ENCODE measurements around the gene FRY.

The FRY gene

GRCh38 chr13:32174366-32174765 lies 142.8 kb downstream of the FRY start:
- no peak for DNase-seq (ENCODE audit: low read depth)

GRCh38 chr13:32175307-32175706 lies 143.7 kb downstream of the FRY start:
- no peak for DNase-seq (ENCODE audit: low read depth)

DNA sequence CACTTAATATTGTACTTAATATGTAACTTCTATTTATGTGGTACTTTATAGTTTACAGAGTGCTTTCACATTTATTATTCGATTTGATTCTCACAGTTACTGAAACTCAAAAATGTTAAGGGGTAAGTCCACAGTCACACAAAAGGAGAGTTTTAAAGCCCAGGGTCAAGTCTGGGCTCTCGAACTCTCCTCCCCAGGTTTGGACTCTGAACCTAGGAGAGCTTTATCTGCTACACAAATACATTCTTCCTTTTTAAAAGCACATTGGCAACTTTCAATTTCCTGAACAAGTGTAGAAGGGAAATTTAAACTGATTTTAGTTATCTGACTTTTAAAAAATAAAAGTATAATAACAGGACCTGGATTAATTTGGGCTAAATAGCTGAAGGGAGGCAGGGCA lies 144.4 kb downstream of the FRY start:
- DNase-seq (ENCODE audit: low read depth) = no peak

GRCh38 chr13:32176696-32177095 lies 145.1 kb downstream of the FRY start:
- DNase-seq (ENCODE audit: low read depth) = no peak

GRCh38 chr13:32178763-32179162 lies 147.2 kb downstream of the FRY start:
- no peak for DNase-seq (ENCODE audit: low read depth)

- DNase-seq (ENCODE audit: low read depth) = no peak
Measured at GRCh38 chr13:32179708-32180107, 148.1 kb downstream of the FRY start.

DNA sequence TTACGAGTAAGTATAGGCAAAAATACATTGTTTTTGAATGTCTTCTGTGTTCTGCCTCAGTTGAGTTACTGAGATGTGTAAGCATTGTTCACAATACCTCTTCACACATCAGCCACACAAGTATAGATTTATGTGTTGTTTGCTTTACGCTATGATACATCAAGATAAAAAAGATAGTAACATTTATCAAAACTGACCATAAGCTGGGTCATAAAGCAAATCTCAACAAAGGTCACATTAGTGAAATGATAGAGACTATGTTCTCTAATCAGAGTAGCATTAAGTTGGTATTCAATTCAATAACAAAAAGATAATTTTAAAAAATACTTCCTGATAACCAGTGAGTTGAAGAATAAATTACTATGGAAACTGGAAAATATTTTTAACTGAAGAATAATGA lies 156.1 kb downstream of the FRY start:
- DNase-seq (ENCODE audit: low read depth) = no peak

- no peak for DNase-seq (ENCODE audit: low read depth)
Measured at GRCh38 chr13:32191452-32191998, 160.0 kb downstream of the FRY start.

DNA sequence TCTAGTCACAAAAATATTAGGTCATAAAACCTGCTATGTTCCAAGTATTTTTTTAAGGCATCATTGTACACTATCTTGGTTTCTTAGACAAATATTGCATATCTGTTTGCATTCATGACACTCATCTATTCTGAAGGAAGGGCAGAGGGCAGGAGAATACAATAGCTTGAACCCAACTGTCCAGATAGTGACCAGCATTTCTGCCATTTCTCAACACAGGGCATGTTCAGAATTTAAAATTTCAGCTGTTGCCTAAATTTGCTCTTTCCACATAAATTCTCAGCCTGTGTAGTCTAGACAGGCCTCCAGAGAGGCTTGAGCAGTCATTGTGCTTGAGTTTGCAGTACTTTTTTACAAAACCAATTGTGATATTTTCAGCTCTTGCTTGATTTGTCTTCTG lies 164.1 kb downstream of the FRY start:
- no peak for DNase-seq (ENCODE audit: low read depth)

DNA sequence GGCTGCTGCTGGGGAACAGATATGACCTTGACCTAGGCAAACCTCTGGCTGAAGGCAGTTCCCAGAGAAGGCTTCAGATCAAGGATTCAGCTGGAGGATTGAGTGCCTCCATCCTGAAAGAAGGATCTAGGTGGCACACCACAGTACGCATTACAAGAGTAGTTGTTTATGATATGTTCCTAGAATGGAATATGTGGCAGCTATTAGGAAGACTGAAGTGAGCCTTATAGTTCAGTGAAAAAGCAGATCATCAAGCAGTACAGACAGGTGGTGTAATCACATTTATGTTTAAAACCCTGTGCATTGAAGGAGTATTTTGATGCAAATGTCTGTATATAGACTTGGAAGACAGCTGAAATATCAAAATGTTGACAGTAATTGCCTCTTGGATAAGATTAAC lies 167.6 kb downstream of the FRY start:
- no peak for DNase-seq (ENCODE audit: low read depth)

GRCh38 chr13:32200741-32201140 lies 169.2 kb downstream of the FRY start:
- no peak for DNase-seq (ENCODE audit: low read depth)

DNA sequence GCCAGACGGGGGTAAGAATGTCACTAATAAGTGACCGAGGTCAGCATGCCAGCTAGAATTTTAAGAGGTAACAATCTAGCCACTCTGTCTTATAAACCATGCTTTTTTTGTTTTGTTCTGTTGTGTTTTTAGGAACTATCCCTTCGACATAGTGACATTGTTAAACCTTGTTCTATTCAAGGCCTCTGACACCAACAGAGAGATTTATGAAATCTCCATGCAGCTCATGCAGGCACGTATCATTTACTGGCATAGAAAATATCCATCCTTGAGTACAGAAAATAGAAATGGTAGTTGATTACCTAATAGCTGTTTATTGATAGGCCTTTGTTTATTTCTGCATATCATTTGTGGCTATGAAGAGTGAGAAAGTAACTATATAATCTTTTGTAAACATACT lies 170.2 kb downstream of the FRY start:
- no peak for DNase-seq (ENCODE audit: low read depth)

GRCh38 chr13:32202268-32202667 lies 170.7 kb downstream of the FRY start:
- no peak for DNase-seq (ENCODE audit: low read depth)

DNA sequence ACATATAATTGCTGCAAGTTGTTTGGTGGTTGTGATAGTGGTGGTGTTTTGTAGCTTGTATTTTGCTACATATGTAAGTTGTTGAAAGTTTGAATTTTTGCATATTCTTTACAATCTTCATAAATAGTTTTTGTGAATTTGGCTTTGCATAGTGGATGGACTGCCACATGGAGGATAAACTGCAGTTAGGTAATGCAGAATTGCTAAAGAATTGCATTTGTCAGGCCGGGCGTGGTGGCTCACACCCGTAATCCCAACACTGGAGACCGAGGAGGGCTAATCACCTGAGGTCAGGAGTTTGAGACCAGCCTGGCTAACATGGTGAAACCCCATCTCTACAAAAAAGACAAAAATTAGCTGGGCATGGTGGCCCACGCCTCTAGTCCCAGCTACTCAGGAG lies 171.6 kb downstream of the FRY start:
- DNase-seq (ENCODE audit: low read depth) = no peak

GRCh38 chr13:32203736-32204135 lies 172.2 kb downstream of the FRY start:
- no peak for DNase-seq (ENCODE audit: low read depth)

- DNase-seq (ENCODE audit: low read depth) = no peak
Measured at GRCh38 chr13:32205431-32206096, 174.0 kb downstream of the FRY start.

DNA sequence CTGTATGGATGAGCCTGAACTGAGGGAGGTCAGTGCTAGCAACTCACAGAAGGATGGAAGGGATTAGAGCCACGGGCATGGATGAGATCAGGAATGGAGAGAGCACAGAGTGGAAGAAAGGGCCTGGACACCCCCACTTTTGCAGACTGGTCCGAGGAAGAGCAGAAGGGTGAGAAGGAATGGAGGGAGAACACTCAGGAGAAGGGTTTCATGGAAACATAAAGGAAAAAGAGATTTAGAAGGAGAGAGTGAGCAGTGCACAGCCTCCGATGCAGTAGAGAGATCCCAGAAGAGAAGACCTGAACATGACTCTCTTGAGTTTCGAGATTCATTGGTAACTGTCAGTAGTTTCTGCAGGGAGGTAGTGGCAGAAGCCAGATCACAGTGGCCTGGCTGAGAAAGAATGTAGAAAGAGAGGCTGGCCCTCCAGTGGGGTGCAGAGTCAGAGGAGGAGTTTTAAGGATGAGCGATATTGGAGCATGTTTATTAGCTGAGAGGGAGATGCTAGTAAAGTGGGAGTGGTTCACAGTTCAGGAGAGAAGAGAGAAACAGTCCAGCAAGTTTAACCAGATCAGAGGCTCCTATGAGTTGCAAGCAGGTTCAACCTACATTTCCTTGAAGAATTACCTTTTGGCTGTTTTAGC lies 174.6 kb downstream of the FRY start:
- DNase-seq (ENCODE audit: low read depth) = no peak

DNA sequence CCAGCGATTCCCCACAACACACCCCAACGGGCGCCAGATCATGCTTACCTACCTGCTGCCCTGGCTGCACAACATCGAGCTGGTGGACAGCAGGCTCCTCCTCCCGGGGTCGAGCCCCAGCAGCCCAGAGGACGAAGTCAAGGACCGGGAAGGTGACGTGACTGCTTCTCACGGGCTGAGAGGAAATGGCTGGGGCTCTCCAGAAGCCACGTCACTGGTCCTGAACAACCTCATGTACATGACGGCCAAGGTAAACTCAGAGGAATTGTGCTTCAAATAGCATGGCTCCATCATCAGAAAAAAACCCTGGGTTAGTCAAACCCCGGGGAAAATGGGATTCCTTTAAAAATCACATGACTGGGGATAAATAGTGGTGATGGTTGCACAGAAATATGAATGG lies 177.3 kb downstream of the FRY start:
- no peak for DNase-seq (ENCODE audit: low read depth)

- DNase-seq (ENCODE audit: low read depth) = no peak
Measured at GRCh38 chr13:32209652-32210051, 178.1 kb downstream of the FRY start.

DNA sequence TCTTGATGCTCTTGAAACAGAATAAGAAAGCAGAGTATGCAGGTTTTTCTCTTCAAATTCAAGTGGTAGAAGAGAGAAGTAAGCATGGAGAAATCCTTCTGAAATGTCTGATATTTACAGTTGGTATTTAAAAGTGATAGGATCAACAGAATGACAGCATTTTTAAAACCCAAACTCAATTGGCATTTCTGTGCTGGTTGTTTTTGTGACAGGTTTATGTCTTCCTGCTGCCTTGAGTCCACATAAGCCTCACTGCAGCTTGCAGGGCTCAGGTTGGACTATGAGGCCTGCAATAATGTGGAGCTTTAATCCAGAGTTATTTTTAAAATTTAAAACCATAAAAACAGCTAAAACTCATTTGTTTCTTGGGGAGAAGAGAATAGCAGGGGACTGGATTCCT lies 178.5 kb downstream of the FRY start:
- DNase-seq (ENCODE audit: low read depth) = no peak

- DNase-seq (ENCODE audit: low read depth) = no peak
Measured at GRCh38 chr13:32211813-32212212, 180.2 kb downstream of the FRY start.

DNA sequence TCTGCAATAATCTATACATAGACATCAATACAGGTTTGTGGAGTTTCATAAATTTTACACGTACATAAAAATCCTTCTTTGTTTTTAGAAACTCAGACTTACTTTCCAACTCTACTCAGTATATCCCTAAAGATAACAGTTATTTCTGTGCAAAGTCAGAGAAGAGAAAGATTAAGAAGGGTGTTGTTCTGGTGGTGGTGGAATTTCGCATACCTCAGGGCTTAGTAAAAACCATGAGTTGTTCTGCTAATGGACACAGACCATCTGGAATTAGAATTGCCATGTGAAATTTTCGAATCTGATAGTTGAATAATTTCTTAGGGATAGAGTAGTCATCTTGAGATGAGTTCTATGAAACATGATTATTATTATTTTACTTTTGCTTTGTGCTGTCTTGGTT lies 180.8 kb downstream of the FRY start:
- DNase-seq (ENCODE audit: low read depth) = no peak

DNA sequence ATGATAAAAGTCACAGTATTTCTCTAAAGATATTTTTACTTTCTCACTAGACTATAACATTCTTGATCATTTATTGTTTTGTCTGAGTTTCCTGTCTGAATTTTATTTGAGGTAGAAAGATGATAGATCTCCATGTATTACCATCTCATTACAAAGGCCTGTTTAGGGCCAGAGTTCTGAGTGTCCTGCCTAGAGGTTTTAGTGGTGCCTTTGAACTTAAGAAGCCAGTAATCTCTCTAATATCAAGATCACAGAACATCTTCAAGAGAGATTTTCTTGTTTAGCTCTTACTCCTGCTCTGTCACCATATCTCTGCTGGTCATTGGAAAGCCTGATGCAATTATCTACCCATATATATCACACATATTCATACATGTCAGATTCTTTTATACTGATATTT lies 182.1 kb downstream of the FRY start:
- DNase-seq (ENCODE audit: low read depth) = no peak

DNA sequence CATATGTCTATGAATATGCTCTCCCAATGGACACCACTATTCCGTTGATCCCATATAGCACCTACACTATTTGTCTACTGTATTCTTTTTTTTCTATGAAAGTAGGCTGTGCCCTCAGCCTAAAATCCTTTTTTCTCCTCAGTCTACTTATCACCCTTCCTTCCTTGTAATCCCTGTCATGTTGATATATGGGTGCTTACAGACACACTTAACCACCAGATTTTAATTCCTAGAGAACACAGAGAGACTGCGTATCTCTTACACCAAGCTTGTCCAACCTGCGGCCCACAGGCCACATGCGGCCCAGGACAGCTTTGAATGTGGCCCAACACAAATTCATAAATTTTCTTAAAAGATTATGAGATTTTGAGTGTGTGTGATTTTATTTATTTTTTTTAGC lies 182.5 kb downstream of the FRY start:
- DNase-seq (ENCODE audit: low read depth) = no peak
